ENCODE measurements around the gene DPAGT1. TPM values are rescaled to one million over a fixed set of nuclear protein-coding genes. Genes with fewer than 3 reads are reported as not detected.

Gene DPAGT1
- total and polyA plus RNA-seq, 2 donors (not counting 3 experiments of a cell fraction or from before 2014, with no cell fraction given), result 62.0 to 203 TPM

GRCh38 chr11:119109843-119110242 lies 8.2 kb upstream of the DPAGT1 start:
- no peak for FAIRE-seq
- no peak overlapping the region for H3K27ac ChIP-seq (ENCODE audit: insufficient read depth, low read depth, low read length)
- H3K36me3 ChIP-seq (ENCODE audit: control insufficient read depth in 2 of 2, extremely low read depth in 1 of 2, insufficient read depth in 2 of 2, low read length in 2 of 2), result peaks cover 7 to 25% of the 10 kb centered on the region in 2 experiments
- H3K4me2 ChIP-seq (ENCODE audit: insufficient read depth, low read length), result no peak overlapping the region
- H3K9me1 ChIP-seq (replicated peaks; ENCODE audit: control insufficient read depth, extremely low read depth, insufficient read depth, low read length), result no peaks in the 10 kb centered on the region
- no peaks in the 10 kb centered on the region for H3K9me3 ChIP-seq (replicated peaks; ENCODE audit: control insufficient read depth, insufficient read depth, low read length)
- intact Hi-C loops (cut with micrococcal nuclease) (no loop called here), dilution Hi-C loops (cut with MboI; ENCODE audit: extremely low pct_ligation_motif_present, low sequenced_read_pairs) (no loop called here)
- no peak overlapping the region for H3K4me3 ChIP-seq (replicated peaks in 1 of 3; ENCODE audit: insufficient read depth in 1 of 3, low read depth in 1 of 3, low read length in 3 of 3)
- H3K27me3 ChIP-seq (ENCODE audit: control insufficient read depth in 2 of 2, insufficient read depth in 2 of 2, low read length in 2 of 2), result no peaks in the 10 kb centered on the region
- no peak overlapping the region for H3K9ac ChIP-seq (replicated peaks; ENCODE audit: extremely low read depth, insufficient read depth, low read length)
- peaks cover 13% of the 10 kb centered on the region for H3K4me1 ChIP-seq (ENCODE audit: control insufficient read depth, extremely low read depth, insufficient read depth, low read length)
- H3K79me2 ChIP-seq (ENCODE audit: control insufficient read depth, insufficient read depth, low read length), result no peaks in the 10 kb centered on the region
- ChIA-PET CTCF (interaction anchor here (0.9 to 2.0 kb wide), 3 partner anchors 11 to 24 kb away, joined by 3 to 7 read pairs (median 4); partner anchors contain the start of gene HINFP), POLR2A (interaction anchor here (1.9 kb wide), 1 partner anchor 15 kb away, joined by 4 read pairs; a partner anchor contains a TSS)
- no peaks in the 10 kb centered on the region for H4K20me1 ChIP-seq (replicated peaks; ENCODE audit: control insufficient read depth, extremely low read depth, insufficient read depth, low read length)
- no TSS peak for BruUV-seq (replicated peaks)
- H2AFZ ChIP-seq (ENCODE audit: low read depth, low read length), result no peak overlapping the region
- TF ChIP-seq POLR2AphosphoS5 (IDR thresholded peaks at IDR 0.05; ENCODE audit: insufficient read depth, low read depth, low read length) (no peak), JUN (IDR thresholded peaks at IDR 0.05; ENCODE audit: borderline replicate concordance, insufficient read depth, insufficient read length, low read depth) (no peak), EZH2 (IDR thresholded peaks at IDR 0.05; ENCODE audit: borderline replicate concordance, low read depth, low read length, severe bottlenecking) (no peak), CTCF (IDR thresholded peaks at IDR 0.05; ENCODE audit: extremely low read depth in 1 of 2, insufficient read depth in 1 of 2, low read depth in 1 of 2, low read length in 2 of 2) (no peak), MYC (IDR thresholded peaks at IDR 0.05; ENCODE audit: low read depth, low read length) (no peak), POLR2A (IDR thresholded peaks at IDR 0.05; ENCODE audit: low read depth, low read length) (no peak), MAX (IDR thresholded peaks at IDR 0.05; ENCODE audit: insufficient read depth, insufficient read length) (no peak)
- no peak for DNase-seq (ENCODE audit: low read depth, low spot score)
